ENCODE results near the gene FOXA3. TPM values are rescaled to one million over a fixed set of nuclear protein-coding genes. Genes with fewer than 3 reads are reported as not detected.

The FOXA3 gene
- total and polyA plus RNA-seq, 2 donors (not counting 3 experiments of a cell fraction or from before 2014, with no cell fraction given), result 0.06 TPM; not detected in 1

DNA sequence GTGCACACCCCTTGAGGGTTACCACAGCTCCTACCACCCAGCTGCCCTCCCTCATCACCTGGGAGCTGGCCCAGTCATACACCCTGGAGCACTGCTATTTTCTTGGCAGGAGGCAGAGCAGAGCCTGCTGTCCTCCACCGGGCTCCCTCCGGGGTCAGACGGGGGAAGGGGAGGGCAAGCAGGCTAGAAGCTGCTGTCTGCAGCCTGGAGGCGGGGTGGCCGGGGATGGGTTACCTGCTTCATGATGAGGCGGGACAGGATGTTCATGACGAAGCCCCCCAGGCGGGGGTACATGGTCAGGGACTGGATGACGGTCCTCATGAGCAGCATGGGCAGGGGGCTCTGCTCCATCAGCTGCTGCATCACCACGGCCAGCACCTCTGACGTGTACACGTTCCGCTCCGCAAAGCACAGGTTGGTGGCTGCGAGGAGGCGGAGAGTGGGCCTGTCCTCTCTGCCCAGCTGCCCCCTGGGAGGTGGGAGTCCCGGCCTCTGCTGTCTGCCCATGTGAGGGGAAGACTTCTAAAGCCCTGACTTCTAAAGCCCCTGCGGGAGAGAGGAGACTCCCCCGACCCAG is 46.3 kb upstream of the FOXA3 start:
- no peaks in the 10 kb centered on the region for H3K9me3 ChIP-seq (replicated peaks; ENCODE audit: control insufficient read depth, insufficient read depth, low read length)
- no peak overlapping the region for H3K4me3 ChIP-seq (replicated peaks in 1 of 3; ENCODE audit: insufficient read depth in 1 of 3, low read depth in 1 of 3, low read length in 3 of 3)
- ChIA-PET POLR2A (no interaction called here), CTCF (interaction anchor here (0.6 to 2.6 kb wide), 9 partner anchors 9 to 69 kb away, joined by 3 to 38 read pairs (median 17); partner anchors contain the start of genes DMWD, IRF2BP1 and SIX5)
- no peaks in the 10 kb centered on the region for H3K79me2 ChIP-seq (ENCODE audit: control insufficient read depth, insufficient read depth, low read length)
- no peak overlapping the region for H2AFZ ChIP-seq (ENCODE audit: low read depth, low read length)
- FAIRE-seq (no peak), DNase-seq (ENCODE audit: low read depth, low spot score) (no peak)
- peaks cover 22% of the 10 kb centered on the region for H3K4me1 ChIP-seq (ENCODE audit: control insufficient read depth, extremely low read depth, insufficient read depth, low read length)
- BruUV-seq (replicated peaks), result no TSS peak
- no peaks in the 10 kb centered on the region for H3K9me1 ChIP-seq (replicated peaks; ENCODE audit: control insufficient read depth, extremely low read depth, insufficient read depth, low read length)
- H3K4me2 ChIP-seq (ENCODE audit: insufficient read depth, low read length), result no peak overlapping the region
- peaks cover 3 to 13% of the 10 kb centered on the region in 2 experiments for H3K36me3 ChIP-seq (ENCODE audit: control insufficient read depth in 2 of 2, extremely low read depth in 1 of 2, insufficient read depth in 2 of 2, low read length in 2 of 2)
- intact Hi-C loops (cut with micrococcal nuclease) (loop anchor here (1.0 to 5.0 kb wide), 4 partner anchors 45 to 179 kb away; partner anchors contain the start of genes CCDC61, SIX5 and SYMPK), dilution Hi-C loops (cut with MboI; ENCODE audit: extremely low pct_ligation_motif_present, low sequenced_read_pairs) (no loop called here)
- no peaks in the 10 kb centered on the region for H3K27me3 ChIP-seq (ENCODE audit: control insufficient read depth in 2 of 2, insufficient read depth in 2 of 2, low read length in 2 of 2)
- H4K20me1 ChIP-seq (replicated peaks; ENCODE audit: control insufficient read depth, extremely low read depth, insufficient read depth, low read length), result no peaks in the 10 kb centered on the region
- H3K27ac ChIP-seq (ENCODE audit: insufficient read depth, low read depth, low read length), result no peak overlapping the region
- TF ChIP-seq POLR2AphosphoS5 (IDR thresholded peaks at IDR 0.05; ENCODE audit: insufficient read depth, low read depth, low read length) (no peak), MYC (IDR thresholded peaks at IDR 0.05; ENCODE audit: low read depth, low read length) (no peak), GATA2 (IDR thresholded peaks at IDR 0.05; ENCODE audit: insufficient read depth, insufficient read length, low read depth, low read length) (no peak), JUN (IDR thresholded peaks at IDR 0.05; ENCODE audit: borderline replicate concordance, insufficient read depth, insufficient read length, low read depth) (no peak), POLR2A (IDR thresholded peaks at IDR 0.05; ENCODE audit: low read depth, low read length) (no peak), EZH2 (IDR thresholded peaks at IDR 0.05; ENCODE audit: borderline replicate concordance, low read depth, low read length, severe bottlenecking) (no peak), FOS (IDR thresholded peaks at IDR 0.05; ENCODE audit: borderline replicate concordance, insufficient read depth, low read length) (no peak)
- TF ChIP-seq, protein P1, sequence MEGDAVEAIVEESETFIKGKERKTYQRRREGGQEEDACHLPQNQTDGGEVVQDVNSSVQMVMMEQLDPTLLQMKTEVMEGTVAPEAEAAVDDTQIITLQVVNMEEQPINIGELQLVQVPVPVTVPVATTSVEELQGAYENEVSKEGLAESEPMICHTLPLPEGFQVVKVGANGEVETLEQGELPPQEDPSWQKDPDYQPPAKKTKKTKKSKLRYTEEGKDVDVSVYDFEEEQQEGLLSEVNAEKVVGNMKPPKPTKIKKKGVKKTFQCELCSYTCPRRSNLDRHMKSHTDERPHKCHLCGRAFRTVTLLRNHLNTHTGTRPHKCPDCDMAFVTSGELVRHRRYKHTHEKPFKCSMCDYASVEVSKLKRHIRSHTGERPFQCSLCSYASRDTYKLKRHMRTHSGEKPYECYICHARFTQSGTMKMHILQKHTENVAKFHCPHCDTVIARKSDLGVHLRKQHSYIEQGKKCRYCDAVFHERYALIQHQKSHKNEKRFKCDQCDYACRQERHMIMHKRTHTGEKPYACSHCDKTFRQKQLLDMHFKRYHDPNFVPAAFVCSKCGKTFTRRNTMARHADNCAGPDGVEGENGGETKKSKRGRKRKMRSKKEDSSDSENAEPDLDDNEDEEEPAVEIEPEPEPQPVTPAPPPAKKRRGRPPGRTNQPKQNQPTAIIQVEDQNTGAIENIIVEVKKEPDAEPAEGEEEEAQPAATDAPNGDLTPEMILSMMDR (IDR thresholded peaks at IDR 0.05; ENCODE audit: extremely low read depth in 1 of 2, insufficient read depth in 1 of 2, low read depth in 1 of 2, low read length in 2 of 2), result no peak
- TF ChIP-seq, protein P2, sequence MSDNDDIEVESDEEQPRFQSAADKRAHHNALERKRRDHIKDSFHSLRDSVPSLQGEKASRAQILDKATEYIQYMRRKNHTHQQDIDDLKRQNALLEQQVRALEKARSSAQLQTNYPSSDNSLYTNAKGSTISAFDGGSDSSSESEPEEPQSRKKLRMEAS (IDR thresholded peaks at IDR 0.05; ENCODE audit: insufficient read depth, insufficient read length), result no peak
- H3K9ac ChIP-seq (replicated peaks; ENCODE audit: extremely low read depth, insufficient read depth, low read length), result no peak overlapping the region
